ENCODE measurements around the gene KLHL40. TPM values are rescaled to one million over a fixed set of nuclear protein-coding genes. Genes with fewer than 3 reads are reported as not detected.

KLHL40 gene
- total RNA-seq, 1 experiment from 2014 or later, result not detected

- Histone ChIP-seq H4K20me1 (ENCODE audit: control insufficient read depth, insufficient read depth, insufficient read length) (no peaks in the 10 kb centered on the region), H3K56ac (ENCODE audit: insufficient read length, low read depth, low read length) (no peak overlapping the region), H3K27ac (ENCODE audit: insufficient read length, low read depth, low read length) (no peak overlapping the region), H3K4me2 (ENCODE audit: insufficient read depth, insufficient read length, low read length) (no peak overlapping the region), H4K5ac (ENCODE audit: insufficient read length, low read depth, low read length) (no peak overlapping the region), H2AK5ac (ENCODE audit: insufficient read length, low read length) (no peak overlapping the region), H3K14ac (ENCODE audit: insufficient read depth, low read length) (no peak overlapping the region), H3K27me3 (ENCODE audit: insufficient read depth, low read length) (no peaks in the 10 kb centered on the region; the same call in 1 of the 2 replicates), H3K79me2 (ENCODE audit: insufficient read depth, low read length) (no peaks in the 10 kb centered on the region), H3T11ph (ENCODE audit: low read length) (no peak overlapping the region), H2BK20ac (ENCODE audit: low read depth, low read length, poor library complexity, severe bottlenecking) (no peak overlapping the region), H3K23ac (ENCODE audit: insufficient read length, low read depth, low read length) (no peak overlapping the region), H3K9ac (ENCODE audit: extremely low read depth, insufficient read length, low read length) (no peak overlapping the region), H3K18ac (ENCODE audit: insufficient read length, low read depth, low read length) (no peak overlapping the region), H3K79me1 (ENCODE audit: insufficient read depth, low read depth, low read length, poor library complexity, severe bottlenecking) (no peaks in the 10 kb centered on the region), H3K9me3 (ENCODE audit: control insufficient read depth, low read depth, low read length) (no peaks in the 10 kb centered on the region), H3K23me2 (ENCODE audit: insufficient read length, low read depth, low read length, poor library complexity, severe bottlenecking) (no peaks in the 10 kb centered on the region), H3K4ac (ENCODE audit: low read depth, low read length) (no peak overlapping the region), H4K8ac (replicated peaks; ENCODE audit: insufficient read length, low read depth, low read length) (no peak overlapping the region), H4K91ac (ENCODE audit: insufficient read length, low read depth, low read length) (no peak overlapping the region), H2BK120ac (ENCODE audit: low read depth, low read length, poor library complexity, severe bottlenecking) (no peak overlapping the region), H3K4me1 (ENCODE audit: insufficient read depth, low read length) (no peaks in the 10 kb centered on the region; the same call in 1 of the 2 replicates), H2AFZ (ENCODE audit: low read length) (no peak overlapping the region), H2BK5ac (ENCODE audit: insufficient read length, low read length) (no peak overlapping the region), H2BK12ac (ENCODE audit: insufficient read length, low read depth, low read length) (no peak overlapping the region), H2BK15ac (ENCODE audit: low read depth, low read length) (no peak overlapping the region)
- Mint-ChIP-seq H3K9me3 (no peaks in the 10 kb centered on the region), H3K4me3 (no peak overlapping the region), H3K27me3 (ENCODE audit: low read depth) (peaks cover 11% of the 10 kb centered on the region), H3K36me3 (ENCODE audit: insufficient read depth in 1 of 3, low read depth in 3 of 3) (no peaks in the 10 kb centered on the region; a peak in 1 of 7 replicates), H3K27ac (peak overlapping the region in 1 of 3 experiments; percentile 1; a peak in 1 of 7 replicates), H3K4me1 (peaks cover 20 to 27% of the 10 kb centered on the region in 2 experiments)
- no peak for DNase-seq
- no peak for TF ChIP-seq CTCF (conservative IDR thresholded peaks at IDR 0.05)
- WGBS (ENCODE audit: extremely low coverage, insufficient read length, low lambda C conversion rate), result no CpG with 5 or more reads among the region's 7 CpGs
Observed at GRCh38 chr3:42686832-42687650, 1.7 kb downstream of the KLHL40 start.

Measured in H9 (cell line).